ENCODE data around the gene DCHS2.
A peak's percentile ranks its signal among the peaks of the same experiment; 100 is the strongest.

DCHS2 gene

GRCh38 chr4:154455111-154455510 is 36.5 kb downstream of the DCHS2 start:
- H3K4me3 ChIP-seq (ENCODE audit: low read depth, low read length), result no peak overlapping the region

GRCh38 chr4:154454710-154455109 is 36.9 kb downstream of the DCHS2 start:
- no peak overlapping the region for H3K4me3 ChIP-seq (ENCODE audit: low read depth, low read length)

- H3K4me3 ChIP-seq (ENCODE audit: low read depth, low read length), result no peak overlapping the region
Observed at GRCh38 chr4:154452798-154453346, 38.7 kb downstream of the DCHS2 start.

- no peak overlapping the region for H3K4me3 ChIP-seq (ENCODE audit: low read depth, low read length)
Observed at GRCh38 chr4:154450966-154451365, 40.6 kb downstream of the DCHS2 start.

- no peak overlapping the region for H3K4me3 ChIP-seq (ENCODE audit: low read depth, low read length)
Observed at GRCh38 chr4:154444958-154445357, 46.6 kb downstream of the DCHS2 start.

- no peak overlapping the region for H3K4me3 ChIP-seq (ENCODE audit: low read depth, low read length)
Observed at GRCh38 chr4:154441982-154442381, 49.6 kb downstream of the DCHS2 start.

GRCh38 chr4:154441124-154441523 is 50.5 kb downstream of the DCHS2 start:
- no peak overlapping the region for H3K4me3 ChIP-seq (ENCODE audit: low read depth, low read length)

- H3K4me3 ChIP-seq (ENCODE audit: low read depth, low read length), result no peak overlapping the region
Observed at GRCh38 chr4:154439224-154439623, 52.4 kb downstream of the DCHS2 start.

GRCh38 chr4:154435895-154436294 is 55.7 kb downstream of the DCHS2 start:
- H3K4me3 ChIP-seq (ENCODE audit: low read depth, low read length), result no peak overlapping the region

- no peak overlapping the region for H3K4me3 ChIP-seq (ENCODE audit: low read depth, low read length)
Observed at GRCh38 chr4:154433543-154433942, 58.1 kb downstream of the DCHS2 start.

- no peak overlapping the region for H3K4me3 ChIP-seq (ENCODE audit: low read depth, low read length)
Observed at GRCh38 chr4:154429176-154429575, 62.4 kb downstream of the DCHS2 start.

- no peak overlapping the region for H3K4me3 ChIP-seq (ENCODE audit: low read depth, low read length)
Observed at GRCh38 chr4:154427149-154427548, 64.5 kb downstream of the DCHS2 start.

- H3K4me3 ChIP-seq (ENCODE audit: low read depth, low read length), result no peak overlapping the region
Observed at GRCh38 chr4:154425514-154425913, 66.1 kb downstream of the DCHS2 start.

- no peak overlapping the region for H3K4me3 ChIP-seq (ENCODE audit: low read depth, low read length)
Observed at GRCh38 chr4:154424810-154425484, 66.7 kb downstream of the DCHS2 start.

- no peak overlapping the region for H3K4me3 ChIP-seq (ENCODE audit: low read depth, low read length)
Observed at GRCh38 chr4:154422152-154422551, 69.4 kb downstream of the DCHS2 start.

- H3K4me3 ChIP-seq (ENCODE audit: low read depth, low read length), result no peak overlapping the region
Observed at GRCh38 chr4:154421618-154422017, 70.0 kb downstream of the DCHS2 start.

GRCh38 chr4:154417373-154417673 is 74.3 kb downstream of the DCHS2 start:
- peak overlapping the region; percentile 74 for H3K4me3 ChIP-seq (ENCODE audit: low read depth, low read length)

- H3K4me3 ChIP-seq (ENCODE audit: low read depth, low read length), result peak overlapping the region; percentile 74
Observed at GRCh38 chr4:154416190-154416547, 75.4 kb downstream of the DCHS2 start.

GRCh38 chr4:154415313-154415712 is 76.3 kb downstream of the DCHS2 start:
- H3K4me3 ChIP-seq (ENCODE audit: low read depth, low read length), result no peak overlapping the region

GRCh38 chr4:154414796-154415195 is 76.8 kb downstream of the DCHS2 start:
- no peak overlapping the region for H3K4me3 ChIP-seq (ENCODE audit: low read depth, low read length)

- no peak overlapping the region for H3K4me3 ChIP-seq (ENCODE audit: low read depth, low read length)
Observed at GRCh38 chr4:154414371-154414770, 77.2 kb downstream of the DCHS2 start.

GRCh38 chr4:154407443-154407842 is 84.2 kb downstream of the DCHS2 start:
- H3K4me3 ChIP-seq (ENCODE audit: low read depth, low read length), result no peak overlapping the region
